Measurements from ENCODE around the gene ZNF862. TPM values are rescaled to one million over a fixed set of nuclear protein-coding genes. Genes with fewer than 3 reads are reported as not detected.

ZNF862 gene
- total and polyA plus RNA-seq, 10 of the 15 experiments (the other 5 are each of a cell fraction or from before 2014, with no cell fraction given): 0.49 to 7.7 (median 3.5) TPM

GRCh38 chr7:149838224-149838991 lies at the start of gene ZNF862 (continued):
- TF ChIP-seq PKNOX1 (IDR thresholded peaks at IDR 0.05) (peak; percentile 38; the same call in 1 of the 2 replicates), BMI1 (IDR thresholded peaks at IDR 0.05; ENCODE audit: borderline replicate concordance) (peak; percentile 97), ZZZ3 (IDR thresholded peaks at IDR 0.05; ENCODE audit: control insufficient read depth, insufficient read length, low read depth) (no peak), CREM (IDR thresholded peaks at IDR 0.05; ENCODE audit: low read depth) (peak; percentile 86), BCLAF1 (IDR thresholded peaks at IDR 0.05) (no peak), SREBF1 (IDR thresholded peaks at IDR 0.05; ENCODE audit: low read length) (peak; percentile 62; the same call in 1 of the 2 replicates), CTCF (IDR thresholded peaks at IDR 0.05 in 2 of 3, conservative IDR thresholded peaks at IDR 0.05 in 1 of 3; ENCODE audit: control insufficient read depth in 2 of 3, extremely low read depth in 1 of 3, insufficient read depth in 1 of 3, low read depth in 3 of 3, low read length in 3 of 3) (no peak), TCF12 (IDR thresholded peaks at IDR 0.05; ENCODE audit: low read depth, low read length) (no peak), ESRRA (IDR thresholded peaks at IDR 0.05; ENCODE audit: low read length) (no peak), HSF1 (IDR thresholded peaks at IDR 0.05; ENCODE audit: low read depth, low read length) (no peak), KLF5 (IDR thresholded peaks at IDR 0.05; ENCODE audit: partially characterized antibody) (no peak), SMAD1 (IDR thresholded peaks at IDR 0.05; ENCODE audit: low read depth, partially characterized antibody) (no peak), RBBP5 (conservative IDR thresholded peaks at IDR 0.05) (no peak), PAX8 (IDR thresholded peaks at IDR 0.05) (no peak), CHD1 (IDR thresholded peaks at IDR 0.05; ENCODE audit: low read depth, low read length) (no peak), EP300 (IDR thresholded peaks at IDR 0.05; ENCODE audit: borderline replicate concordance in 1 of 2, control insufficient read depth in 1 of 2, low read depth in 2 of 2, low read length in 2 of 2) (no peak), ATF2 (IDR thresholded peaks at IDR 0.05; ENCODE audit: low read length) (no peak), HCFC1 (IDR thresholded peaks at IDR 0.05; ENCODE audit: low read length) (peak; percentile 97), ELK1 (IDR thresholded peaks at IDR 0.05; ENCODE audit: low read depth, low read length) (no peak), FOXK2 (IDR thresholded peaks at IDR 0.05) (no peak)

All from GM12878 (cell line).